HuH-7.5 (cell line): ENCODE results near the gene CNTLN.
"Not testable (repeated sequence)": the region's sequence is repeated elsewhere in the genome, so short reads cannot be mapped to it uniquely, and the experiment has no call there.

Experiments used
- DNase-seq: peaks from one replicate; pipeline ENCODE4 v3.0.0; 2011; ENCODE audit warnings: low spot score

Gene CNTLN

DNA sequence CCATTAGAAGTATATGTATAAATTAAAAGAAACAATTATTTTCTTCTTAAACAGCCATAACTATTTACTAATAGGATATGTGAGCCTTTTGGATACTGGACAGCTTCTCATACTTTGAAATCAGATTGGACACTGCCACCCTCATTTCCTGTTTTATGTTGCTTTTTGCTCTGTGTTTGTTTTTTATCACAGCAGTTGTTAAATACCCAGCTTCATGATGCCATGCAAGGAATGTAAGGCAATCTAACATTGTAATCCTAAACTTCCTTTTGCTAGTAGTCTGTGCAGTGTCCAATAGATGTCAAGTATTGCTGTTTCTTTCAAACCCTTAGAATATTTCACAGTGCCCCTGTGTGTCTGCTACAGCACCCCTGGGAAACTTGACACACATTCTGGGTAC, 56.2 kb downstream of the CNTLN start:
- DNase-seq, result no peak

DNA sequence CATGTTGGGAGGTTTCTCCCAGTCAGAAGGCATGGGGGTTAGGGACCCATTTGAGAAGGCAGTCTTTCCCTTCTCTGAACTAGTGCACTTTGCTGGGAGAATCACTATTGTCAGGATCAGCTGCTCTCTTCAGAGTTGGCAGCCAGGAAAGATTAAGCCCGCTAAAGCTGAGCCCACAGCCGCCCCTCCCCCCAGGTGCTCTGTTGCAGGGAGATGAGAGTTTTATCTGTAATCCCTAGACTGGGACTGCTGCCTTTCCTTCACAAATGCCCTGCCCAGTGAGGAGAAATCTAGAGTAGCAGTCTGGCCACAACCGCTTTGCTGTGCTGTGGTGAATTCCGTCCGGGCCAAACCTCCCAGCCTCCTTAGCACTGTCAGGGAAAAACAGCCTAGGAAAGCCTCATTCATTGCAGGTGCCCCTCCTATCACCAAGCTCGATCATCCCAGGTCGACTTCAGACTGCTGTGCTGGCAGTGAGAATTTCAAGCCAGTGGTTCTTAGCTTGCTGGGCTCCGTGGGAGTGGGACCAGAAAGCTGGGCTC, 69.8 kb downstream of the CNTLN start:
- DNase-seq, result no peak

DNA sequence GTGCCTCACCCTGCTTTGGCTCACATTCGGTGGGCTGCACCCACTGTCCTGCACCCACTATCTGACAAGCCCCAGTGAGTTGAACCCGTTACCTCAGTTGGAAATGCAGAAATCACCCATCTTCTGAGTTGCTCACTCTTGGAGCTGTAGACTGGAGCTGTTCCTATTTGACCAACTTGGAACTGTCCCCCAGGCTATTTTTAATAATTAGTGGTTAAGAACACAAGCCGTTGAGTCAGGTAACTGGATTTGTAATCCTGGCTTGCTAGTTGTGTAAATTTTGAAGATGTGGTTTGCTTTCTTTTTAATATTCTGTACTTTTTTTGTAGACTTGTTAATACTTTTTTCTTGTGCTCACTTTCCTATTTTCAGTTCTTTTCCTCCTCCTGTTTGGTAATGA, 81.2 kb downstream of the CNTLN start:
- DNase-seq, result no peak

DNA sequence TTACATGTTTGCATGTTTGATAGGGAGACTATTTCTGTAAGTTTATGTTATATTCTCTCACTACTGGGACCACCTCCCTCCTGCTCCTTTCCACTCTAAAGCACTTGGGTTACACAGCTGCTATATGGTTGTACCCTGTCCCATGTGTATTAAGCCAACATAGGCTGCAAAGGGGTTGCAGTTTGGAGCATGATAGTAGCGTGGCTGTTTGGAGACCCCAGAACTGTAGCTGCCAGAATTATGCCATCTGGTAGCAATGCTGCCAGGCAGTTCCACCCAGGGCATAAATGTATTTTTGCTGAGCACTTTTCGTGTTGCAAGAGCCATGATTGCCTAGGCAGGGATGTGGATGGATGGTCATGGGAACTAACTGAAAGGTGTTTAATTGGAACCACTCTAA, 81.8 kb downstream of the CNTLN start:
- no peak for DNase-seq

DNA sequence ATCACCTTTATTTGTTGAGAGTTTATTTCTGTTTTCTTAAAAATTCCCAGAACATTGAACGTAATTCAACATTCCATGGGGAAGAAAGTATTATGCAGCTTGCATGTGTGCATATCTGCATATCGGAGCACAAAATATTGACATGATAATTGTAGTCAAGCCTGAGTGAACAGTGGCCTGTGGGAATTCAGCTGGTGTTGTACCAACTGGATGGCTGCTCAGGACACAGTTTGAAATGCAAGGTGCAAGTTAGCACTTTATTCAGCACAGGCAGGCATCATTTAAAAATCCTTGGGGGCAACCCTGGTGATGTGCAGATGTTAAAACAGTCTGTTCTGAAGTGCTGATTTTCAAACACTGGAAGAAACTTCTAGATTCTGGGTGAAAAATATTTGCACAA, 82.4 kb downstream of the CNTLN start:
- DNase-seq, result no peak

DNA sequence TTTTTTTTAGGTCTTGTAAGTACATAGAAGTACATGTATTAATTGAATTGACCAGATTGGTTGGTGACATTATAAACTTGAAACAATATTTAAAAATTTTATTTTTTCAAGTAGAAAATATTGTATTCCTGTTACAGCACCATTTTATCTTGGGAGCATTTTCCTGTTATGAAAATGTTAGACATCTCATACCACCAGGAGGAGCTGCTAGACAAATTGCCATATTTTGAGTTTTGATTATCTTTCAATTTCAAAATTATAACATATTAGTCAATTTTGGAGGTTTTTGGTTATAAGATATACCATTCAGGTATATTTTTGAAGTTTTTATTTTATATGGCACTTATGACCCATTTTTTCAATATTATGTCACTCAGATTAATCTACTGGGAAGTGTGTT, 84.4 kb downstream of the CNTLN start:
- DNase-seq, result no peak

DNA sequence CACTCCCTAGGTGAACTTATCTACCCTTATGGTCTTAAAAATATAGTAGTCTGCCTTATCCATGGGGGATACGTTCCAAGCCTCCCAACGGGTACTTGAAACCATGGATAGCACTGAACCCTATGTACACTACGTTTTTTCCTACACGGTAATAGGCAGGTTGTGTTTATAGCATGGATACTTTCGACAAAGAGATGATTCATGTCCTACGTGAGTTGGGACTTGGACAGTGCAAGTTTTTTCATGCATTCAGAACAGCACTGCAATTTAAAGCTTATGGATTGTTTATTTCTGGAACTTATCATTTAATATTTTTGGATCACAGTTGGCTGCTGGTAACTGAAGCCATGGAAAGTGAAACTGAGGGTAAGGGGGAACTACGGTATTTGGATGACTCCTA, 88.1 kb downstream of the CNTLN start:
- no peak for DNase-seq

DNA sequence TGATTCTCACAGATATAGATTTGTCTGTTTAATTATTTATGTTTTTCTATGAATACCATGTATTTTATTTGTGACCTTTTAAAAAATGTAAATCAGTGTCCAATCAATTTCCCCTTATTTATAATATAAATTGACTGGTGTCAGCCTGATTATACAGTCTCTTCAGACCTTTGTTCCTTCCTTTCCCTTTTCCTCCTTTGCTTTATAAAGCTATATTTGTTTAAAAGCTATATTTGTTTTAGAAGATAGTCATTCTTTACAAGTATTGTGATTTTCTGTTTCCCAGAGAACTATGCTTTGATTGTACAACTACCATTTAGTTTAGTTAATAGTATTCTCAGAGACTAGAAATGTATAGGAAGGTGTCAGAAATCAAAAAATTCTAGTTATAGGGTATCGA, 90.6 kb downstream of the CNTLN start:
- DNase-seq, result no peak

DNA sequence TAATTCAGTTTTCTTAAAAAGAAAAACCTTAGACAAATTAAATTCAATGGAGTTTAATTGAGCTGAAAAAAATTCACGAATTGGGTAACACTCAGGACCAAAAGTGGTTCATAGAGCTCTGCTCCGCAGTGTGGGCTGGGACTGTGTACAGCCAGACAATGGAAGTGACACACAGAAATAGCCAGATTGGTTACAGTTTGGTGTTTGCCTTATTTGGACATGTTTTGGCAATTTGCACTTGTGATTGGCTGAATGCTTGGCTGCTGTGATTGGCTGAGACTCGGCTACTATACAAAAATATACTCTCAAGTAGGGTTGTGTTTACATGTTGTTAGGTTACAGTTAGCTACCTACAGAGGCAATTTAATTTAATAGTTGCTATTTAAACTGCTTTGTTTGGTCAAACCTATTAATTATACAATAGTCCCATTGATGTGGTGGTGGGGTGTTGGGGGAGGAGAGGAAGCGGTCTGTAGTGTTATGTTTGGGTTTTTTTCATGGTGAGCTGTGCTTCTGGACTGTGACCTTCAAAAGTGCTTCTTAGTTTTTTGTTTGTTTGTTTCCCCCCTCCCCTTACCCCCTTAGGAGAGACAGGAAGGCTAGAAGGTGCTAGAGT, 95.2 kb downstream of the CNTLN start:
- no peak for DNase-seq

DNA sequence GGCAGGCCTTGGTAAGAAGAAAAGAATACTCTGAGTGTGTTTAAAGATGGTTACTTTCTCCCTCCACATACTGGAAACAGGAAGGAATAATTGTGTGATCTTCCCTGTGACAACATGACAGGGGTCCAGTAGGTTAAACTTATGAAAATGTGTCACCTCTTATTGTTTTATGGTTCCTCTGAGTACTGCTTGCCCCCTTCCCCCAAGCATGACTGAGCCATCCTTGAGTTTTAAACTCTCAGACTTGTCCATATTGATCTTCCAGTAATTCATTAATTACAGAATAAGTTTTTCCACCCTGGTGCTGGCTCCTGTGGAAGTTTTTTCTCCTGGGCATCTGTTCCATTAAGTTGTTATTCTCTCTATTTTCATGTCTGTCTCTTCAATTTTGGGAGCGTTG, 95.8 kb downstream of the CNTLN start:
- no peak for DNase-seq

DNA sequence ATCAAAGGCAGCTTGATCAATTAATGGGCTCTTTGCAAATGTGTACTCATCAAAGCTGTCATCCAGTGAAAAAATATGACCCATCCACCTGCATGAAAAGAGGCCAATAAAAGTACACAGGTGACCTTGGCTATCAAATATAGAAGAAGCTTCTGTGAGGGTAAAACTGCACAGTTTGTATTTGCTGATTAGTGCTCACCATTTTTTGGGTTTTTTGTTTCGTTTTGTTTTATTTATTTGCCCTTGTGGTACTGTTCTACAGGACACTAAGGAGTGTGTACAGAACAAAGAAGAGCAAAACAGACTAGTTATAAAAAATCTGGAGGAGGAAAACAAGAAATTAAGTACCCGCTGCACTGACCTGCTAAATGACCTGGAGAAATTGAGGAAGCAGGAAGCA, 101.3 kb downstream of the CNTLN start:
- DNase-seq, result no peak

DNA sequence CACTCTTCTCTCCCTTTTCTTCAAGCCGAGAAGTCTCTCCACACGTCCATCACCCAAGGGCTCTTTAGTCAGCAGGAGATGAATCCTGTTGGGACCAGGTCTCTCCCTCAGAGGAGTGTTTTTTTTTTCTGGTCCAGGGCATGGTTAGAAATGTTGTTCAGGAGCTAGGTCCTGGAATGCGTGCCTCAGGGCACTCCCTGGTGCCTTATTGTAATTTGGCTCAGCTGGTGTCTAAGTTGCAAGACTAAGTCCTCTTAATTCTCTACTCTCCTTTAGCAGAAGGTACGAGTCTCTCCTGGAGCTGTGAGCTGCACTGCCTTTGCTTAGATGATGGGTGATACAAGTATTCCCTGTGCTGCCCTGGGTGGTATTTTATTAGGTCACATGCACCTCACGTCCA, 111.9 kb downstream of the CNTLN start:
- DNase-seq, result no peak

DNA sequence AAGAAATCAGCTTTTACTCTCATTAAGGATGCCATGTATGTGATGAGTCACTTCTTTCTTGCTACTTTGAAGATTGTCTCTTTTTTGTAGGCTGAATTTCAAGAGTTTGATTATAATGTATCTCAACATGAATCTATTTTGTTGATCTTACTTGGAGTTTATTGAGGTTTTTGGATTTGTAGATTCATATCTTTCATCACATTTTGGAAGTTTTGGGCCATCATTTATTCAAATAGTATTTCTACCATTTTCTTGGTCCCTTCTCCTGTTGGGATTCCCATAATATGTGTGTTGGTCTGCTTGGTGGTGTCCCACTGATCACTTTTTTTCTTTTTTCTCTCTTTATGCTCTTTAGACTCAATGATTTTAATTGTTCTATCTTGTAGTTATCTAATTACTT, 116.3 kb downstream of the CNTLN start:
- DNase-seq, result no peak

DNA sequence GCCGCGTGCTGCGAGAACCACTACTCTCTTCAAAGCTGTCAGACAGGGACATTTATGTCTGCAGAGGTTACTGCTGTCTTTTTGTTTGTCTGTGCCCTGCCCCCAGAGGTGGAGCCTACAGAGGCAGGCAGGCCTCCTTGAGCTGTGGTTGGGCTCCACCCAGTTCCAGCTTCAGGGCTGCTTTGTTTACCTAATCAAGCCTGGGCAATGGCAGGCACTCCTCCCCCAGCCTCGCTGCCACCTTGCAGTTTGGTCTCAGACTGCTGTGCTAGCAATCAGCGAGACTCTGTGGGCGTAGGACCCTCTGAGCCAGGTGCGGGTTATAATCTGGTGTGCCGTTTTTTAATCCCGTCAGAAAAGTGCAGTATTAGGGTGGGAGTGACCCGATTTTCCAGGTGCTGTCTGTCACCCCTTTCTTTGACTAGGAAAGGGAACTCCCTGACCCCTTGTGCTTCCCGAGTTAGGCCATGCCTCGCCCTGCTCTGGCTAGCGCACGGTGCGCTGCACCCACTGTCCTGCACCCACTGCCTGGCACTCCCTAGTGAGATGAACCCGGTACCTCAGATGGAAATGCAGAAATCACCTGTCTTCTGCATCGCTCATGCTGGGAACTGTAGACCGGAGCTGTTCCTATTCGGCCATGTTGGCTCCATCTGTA, 133.8 kb downstream of the CNTLN start:
- DNase-seq, result not testable (repeated sequence)

DNA sequence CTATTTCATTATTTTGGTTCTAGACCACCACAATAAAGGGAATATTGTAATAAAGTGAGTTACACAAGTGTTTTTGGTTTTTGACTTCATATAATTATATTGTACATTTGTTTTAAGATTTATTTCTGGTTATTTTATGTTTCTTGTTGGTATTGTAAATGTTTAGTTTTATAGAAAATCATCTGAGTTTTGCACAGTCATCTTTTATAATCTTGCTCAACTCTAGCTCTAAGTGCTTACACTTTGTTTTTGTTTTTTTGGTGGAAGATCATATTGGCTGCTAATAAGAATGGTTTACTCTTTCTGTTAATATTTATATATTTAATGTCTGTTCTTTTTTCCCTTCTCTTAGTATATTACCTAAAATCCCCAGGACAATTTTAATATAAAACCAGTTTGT, 135.0 kb downstream of the CNTLN start:
- DNase-seq, result no peak

DNA sequence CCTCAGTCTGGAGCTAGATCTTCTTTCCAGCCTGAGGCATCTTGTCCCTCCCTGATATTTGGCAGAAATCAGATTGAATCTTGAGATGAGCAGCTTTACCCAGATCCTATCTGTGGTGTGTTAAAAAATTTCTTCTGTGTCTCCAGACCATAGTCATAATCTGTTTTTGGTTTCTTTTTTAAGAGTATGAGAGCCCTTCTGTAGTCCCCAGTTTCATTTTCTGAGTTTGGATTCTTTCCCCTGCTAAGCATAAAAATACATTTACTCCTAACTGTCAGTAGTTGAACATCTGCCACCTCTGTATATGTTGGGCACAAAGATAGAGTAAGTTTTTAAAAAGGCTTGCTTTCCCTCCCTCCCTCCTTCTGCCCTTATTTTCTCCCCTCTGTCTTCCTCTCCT, 137.7 kb downstream of the CNTLN start:
- no peak for DNase-seq

DNA sequence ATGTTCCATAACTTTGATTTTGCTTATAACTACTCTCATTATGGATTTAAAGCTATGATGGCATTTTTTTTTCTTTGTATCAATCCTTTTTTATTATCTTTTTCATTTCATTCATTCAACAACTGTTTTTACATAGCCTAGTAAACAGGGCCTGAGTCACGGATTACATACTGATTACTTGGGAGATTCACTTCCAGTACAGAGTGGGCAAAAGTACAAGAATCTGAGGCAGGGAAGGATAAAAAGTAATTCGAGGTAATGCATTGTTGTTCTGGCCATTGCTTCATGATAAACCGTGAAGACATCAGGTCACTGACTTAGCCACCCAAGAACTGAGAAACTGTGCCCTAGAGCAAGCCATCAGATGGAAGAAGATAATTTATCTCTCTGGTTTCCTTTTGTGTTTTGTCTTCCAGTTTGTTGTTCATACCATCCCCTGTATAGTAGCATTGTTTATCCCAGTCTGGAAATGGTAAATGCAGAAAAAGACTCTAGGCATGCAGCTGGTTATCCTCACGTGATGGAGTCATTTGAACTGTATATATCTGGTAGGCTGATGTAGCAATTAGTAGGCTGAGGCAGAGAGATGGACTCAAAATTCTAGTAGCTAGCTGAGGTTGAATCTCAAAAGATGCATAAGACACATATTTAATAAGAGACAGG, 145.6 kb downstream of the CNTLN start:
- no peak for DNase-seq

DNA sequence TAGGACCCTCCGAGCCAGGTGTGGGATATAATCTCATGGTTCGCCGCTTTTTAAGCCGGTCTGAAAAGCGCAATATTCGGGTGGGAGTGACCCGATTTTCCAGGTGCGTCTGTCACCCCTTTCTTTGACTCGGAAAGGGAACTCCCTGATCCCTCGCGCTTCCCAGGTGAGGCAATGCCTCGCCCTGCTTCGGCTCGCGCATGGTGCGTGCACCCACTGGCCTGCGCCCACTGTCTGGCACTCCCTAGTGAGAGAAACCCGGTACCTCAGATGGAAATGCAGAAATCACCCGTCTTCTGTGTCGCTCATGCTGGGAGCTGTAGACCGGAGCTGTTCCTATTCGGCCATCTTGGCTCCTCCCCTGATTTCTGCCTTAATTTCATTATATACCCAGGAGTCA, 155.8 kb downstream of the CNTLN start:
- not testable (repeated sequence) for DNase-seq

DNA sequence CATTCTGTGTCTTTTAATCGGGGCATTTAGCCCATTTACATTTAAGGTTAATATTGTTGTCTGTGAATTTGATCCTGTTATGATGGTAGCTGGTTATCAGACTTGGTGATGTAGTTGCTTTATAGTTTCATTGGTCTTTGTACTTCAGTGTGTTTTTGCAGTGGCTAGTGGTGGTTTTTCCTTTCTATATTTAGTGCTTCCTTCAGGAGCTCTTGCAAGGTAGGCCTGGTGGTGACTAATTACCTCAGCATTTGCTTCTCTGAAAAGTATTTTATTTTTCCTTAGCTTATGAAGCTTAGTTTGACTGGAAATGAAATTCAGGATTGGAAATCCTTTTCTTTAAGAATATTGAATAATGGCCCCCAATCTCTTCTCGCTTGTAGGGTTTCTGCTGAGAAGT, 156.9 kb downstream of the CNTLN start:
- DNase-seq, result no peak

DNA sequence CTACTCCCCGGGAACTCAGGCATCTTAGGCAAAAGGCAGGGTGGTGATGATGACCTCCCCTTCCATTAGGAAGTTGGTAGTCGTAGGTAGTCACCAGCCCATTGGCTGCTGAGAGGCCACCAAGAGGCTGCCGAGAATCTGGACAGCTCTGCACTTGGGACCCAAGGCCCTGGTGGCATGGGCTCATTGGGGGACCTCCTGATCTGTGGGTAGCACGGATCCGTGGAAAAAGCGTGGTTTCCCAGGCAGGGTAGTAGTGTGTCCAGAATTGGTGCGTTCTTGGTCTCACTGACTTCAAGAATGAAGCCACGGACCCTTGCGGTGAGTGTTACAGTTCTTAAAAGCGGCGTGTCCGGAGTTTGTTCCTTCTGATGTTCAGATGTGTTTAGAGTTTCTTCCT, 158.8 kb downstream of the CNTLN start:
- no peak for DNase-seq

DNA sequence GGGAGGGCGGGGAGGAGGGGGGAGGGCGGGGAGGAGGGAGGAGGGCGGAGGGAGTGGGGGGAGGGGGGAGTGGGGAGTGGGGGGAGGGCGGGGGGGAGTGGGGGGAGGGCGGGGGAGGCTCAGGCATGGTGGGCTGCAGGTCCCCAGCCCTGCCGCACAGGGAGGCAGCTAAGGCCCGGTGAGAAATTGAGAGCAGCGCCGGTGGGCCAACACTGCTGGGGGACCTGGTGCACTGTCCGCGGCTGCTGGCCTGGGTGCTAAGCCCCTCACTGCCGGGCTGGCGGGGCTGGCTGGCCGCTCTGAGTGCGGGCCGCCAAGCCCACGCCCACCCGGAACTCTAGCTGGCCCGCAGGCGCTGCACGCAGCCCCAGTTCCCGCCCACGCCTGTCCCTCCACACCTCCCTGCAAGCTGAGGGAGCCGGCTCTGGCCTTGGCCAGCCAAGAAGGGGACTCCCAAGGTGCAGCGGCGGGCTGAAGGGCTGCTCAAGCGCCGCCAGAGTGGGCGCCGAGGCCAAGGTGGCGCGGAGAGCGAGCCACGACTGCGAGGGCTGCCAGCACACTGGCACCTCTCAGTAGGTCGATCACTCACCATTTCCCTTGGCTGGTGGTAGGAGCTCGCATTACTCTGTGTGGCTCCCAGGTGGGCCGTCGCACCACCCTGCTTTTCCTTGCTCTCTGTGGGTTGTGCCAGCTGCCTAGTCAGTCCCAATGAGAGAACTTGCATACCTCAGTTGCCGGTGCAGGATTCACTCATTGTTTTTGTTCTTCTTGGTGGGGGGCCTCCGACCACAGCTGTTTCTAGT, 160.2 kb downstream of the CNTLN start:
- DNase-seq, result no peak

DNA sequence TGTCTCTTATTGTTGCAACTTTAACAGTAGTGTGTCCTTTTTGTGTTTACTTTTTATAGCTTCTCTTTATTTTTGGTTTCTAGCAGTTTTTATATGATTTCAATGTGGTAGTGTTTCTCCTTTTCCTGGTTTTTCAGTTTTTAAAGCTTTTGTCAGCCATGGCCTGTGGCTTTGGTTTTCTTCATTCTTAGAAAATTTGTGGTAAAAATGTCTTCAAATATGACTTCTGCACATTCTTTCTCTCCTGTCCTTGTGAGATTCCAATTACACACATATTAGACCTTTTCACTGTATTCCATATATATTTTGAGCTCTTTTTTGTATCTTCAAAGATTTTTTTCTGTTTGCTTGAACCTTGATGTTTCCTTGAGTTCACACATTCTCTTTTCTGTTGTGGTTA, 180.5 kb downstream of the CNTLN start:
- no peak for DNase-seq

DNA sequence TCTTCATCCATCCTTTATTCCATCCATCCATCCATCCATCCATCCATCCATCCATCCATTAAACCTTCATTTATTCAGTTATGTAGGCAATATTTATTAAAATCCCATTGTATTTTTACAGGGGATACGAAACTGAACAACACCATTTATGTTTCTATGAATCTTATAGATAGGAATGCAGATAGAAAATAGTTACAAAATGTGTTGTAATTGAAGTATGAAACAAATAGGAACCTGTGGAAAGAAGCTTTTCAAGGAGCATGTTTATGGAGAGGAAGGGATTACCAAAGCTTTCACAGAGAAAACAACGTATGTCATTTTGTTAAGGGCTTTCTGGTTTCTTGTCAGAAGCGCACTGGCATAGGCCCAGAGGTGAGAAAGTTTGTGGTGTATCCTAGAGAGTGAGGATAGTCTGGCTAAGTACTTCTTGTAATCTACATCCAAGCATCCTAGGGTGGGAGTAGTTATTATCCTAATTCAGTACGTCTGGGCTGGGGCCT, 184.0 kb downstream of the CNTLN start:
- no peak for DNase-seq
